Osteocyte (in vitro differentiated cells): ENCODE data around the gene MRFAP1. TPM values are rescaled to one million over a fixed set of nuclear protein-coding genes. Genes with fewer than 3 reads are reported as not detected.

ENCODE experiments used
- DNase-seq: peaks from one replicate; pipeline ENCODE4 v3.0.0; 2021; ENCODE audit warnings: mixed read lengths; ENCODE audit not compliant: unreplicated experiment; ENCODE audit errors: extremely low spot score
- H3K27ac Mint-ChIP-seq: one replicate; pipeline ENCODE4 v1.8.0; 2021; ENCODE audit warnings: mild to moderate bottlenecking, mixed read lengths; ENCODE audit not compliant: unreplicated experiment
- H3K27me3 Mint-ChIP-seq: one replicate; pipeline ENCODE4 v1.8.0; 2021; ENCODE audit warnings: mixed read lengths; ENCODE audit not compliant: unreplicated experiment
- H3K36me3 Mint-ChIP-seq: one replicate; pipeline ENCODE4 v1.8.0; 2021; ENCODE audit warnings: mixed read lengths; ENCODE audit not compliant: unreplicated experiment
- H3K4me1 Mint-ChIP-seq: one replicate; pipeline ENCODE4 v1.8.0; 2021; ENCODE audit warnings: mixed read lengths; ENCODE audit not compliant: unreplicated experiment
- H3K4me3 Mint-ChIP-seq: one replicate; pipeline ENCODE4 v1.8.0; 2021; ENCODE audit warnings: mild to moderate bottlenecking, moderate library complexity, mixed read lengths; ENCODE audit not compliant: unreplicated experiment
- H3K9me3 Mint-ChIP-seq: one replicate; pipeline ENCODE4 v1.8.0; 2021; ENCODE audit warnings: mixed read lengths; ENCODE audit not compliant: unreplicated experiment
- CTCF ChIP-seq: fragments of 200-600 bp; sonication (generic); IDR thresholded peaks from 2 replicates; pipeline ENCODE4 v1.5.0; 2021; ENCODE audit warnings: antibody characterized with exemption, mild to moderate bottlenecking, moderate library complexity
- total RNA-seq: library from RNA; stranded (reverse); gene quantifications from 2 replicates; pipeline ENCODE4 v1.2.1, GENCODE V29; 2021

The MRFAP1 gene
- total RNA-seq, 1 donor from 2014 or later = 310 TPM

DNA sequence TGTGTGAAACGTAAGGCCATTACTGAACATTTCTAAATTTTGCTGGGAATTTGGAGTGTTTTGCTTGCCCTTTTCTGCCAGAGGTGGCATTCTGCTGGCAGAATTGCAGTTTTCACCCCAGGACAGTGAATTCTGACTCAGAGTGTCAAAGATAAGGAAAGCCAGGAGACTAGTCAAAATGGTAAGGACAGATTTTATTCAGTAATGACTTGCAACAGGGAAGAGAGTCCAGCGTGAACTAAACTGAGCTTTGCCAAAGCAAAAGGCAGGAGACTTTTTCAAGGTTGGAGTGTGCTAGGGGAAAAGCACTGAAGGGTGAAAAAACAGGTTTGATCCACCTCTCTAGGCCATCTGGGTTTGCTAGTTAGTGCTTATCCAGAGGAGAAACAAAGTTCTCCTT is 19.4 kb downstream of the MRFAP1 start:
- H3K36me3 Mint-ChIP-seq = no peaks in the 10 kb centered on the region
- H3K4me1 Mint-ChIP-seq = no peaks in the 10 kb centered on the region
- DNase-seq = no peak
- no peak for TF ChIP-seq CTCF
- H3K4me3 Mint-ChIP-seq = no peak overlapping the region
- no peak overlapping the region for H3K27ac Mint-ChIP-seq
- H3K9me3 Mint-ChIP-seq = no peaks in the 10 kb centered on the region
- no peaks in the 10 kb centered on the region for H3K27me3 Mint-ChIP-seq

DNA sequence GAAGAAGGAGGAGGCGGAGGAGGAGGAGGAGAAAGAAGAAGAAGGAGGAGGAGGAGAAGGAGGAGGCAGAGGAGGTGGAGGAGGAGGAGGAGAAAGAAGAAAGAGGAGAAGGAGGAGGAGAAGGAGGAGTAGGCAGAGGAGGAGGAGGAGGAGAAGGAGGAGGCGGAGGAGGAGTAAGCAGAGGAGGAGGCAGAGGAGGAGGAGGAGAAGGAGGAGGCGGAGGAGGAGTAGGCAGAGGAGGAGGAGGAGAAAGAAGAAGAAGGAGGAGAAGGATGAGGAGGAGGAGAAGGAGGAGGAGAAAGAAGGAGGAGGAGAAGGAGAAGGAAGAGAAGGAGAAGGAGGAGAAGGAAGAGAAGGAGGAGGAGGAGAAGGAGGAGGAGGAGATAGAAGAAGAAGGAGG is 19.9 kb downstream of the MRFAP1 start:
- H3K27ac Mint-ChIP-seq = no peak overlapping the region
- TF ChIP-seq CTCF = no peak
- DNase-seq = no peak
- H3K4me1 Mint-ChIP-seq = no peaks in the 10 kb centered on the region
- no peak overlapping the region for H3K4me3 Mint-ChIP-seq
- no peaks in the 10 kb centered on the region for H3K9me3 Mint-ChIP-seq
- H3K27me3 Mint-ChIP-seq = no peaks in the 10 kb centered on the region
- no peaks in the 10 kb centered on the region for H3K36me3 Mint-ChIP-seq

DNA sequence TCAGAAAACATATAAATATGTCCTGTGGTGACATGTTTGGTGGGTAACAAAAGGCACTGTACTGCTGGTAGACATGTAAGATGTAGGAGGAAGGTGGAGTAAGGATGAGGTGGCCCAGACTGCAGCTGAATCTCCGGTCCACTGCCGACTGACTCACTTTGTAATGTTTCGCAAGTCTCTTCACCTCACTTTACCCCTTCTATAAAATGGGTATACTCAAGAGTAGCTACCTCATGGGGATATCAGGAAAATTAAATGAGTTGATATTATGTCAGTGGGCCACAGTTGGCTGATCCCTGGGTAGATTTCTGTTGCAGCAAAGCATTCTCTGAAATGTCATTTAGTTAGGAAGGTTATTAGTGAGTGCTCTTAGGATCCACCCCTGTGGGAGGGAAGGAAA is 22.1 kb downstream of the MRFAP1 start:
- Mint-ChIP-seq H3K9me3 (no peaks in the 10 kb centered on the region), H3K4me1 (no peaks in the 10 kb centered on the region), H3K4me3 (no peak overlapping the region), H3K27ac (no peak overlapping the region), H3K36me3 (no peaks in the 10 kb centered on the region), H3K27me3 (no peaks in the 10 kb centered on the region)
- no peak for DNase-seq
- TF ChIP-seq CTCF = no peak

GRCh38 chr4:6663596-6664393 is 23.3 kb downstream of the MRFAP1 start:
- Mint-ChIP-seq H3K4me1 (no peaks in the 10 kb centered on the region), H3K36me3 (no peaks in the 10 kb centered on the region), H3K9me3 (no peaks in the 10 kb centered on the region), H3K27me3 (no peaks in the 10 kb centered on the region), H3K27ac (no peak overlapping the region), H3K4me3 (no peak overlapping the region)
- TF ChIP-seq CTCF = no peak
- DNase-seq = no peak

DNA sequence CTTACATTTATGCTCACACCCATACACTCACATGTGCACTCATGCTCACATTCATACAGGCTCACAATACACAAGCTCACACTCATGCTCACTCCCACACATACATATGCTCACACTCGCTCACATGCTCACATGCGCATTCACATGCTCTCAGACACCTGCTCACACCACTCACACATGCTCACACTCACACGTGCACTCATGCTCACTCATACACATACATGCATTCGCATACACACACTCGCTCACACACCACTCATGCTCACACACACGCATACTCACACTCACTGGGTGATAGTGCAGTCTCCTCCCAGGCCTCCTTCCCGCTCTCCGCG is 24.8 kb downstream of the MRFAP1 start:
- no peak overlapping the region for H3K27ac Mint-ChIP-seq
- H3K9me3 Mint-ChIP-seq = no peaks in the 10 kb centered on the region
- no peaks in the 10 kb centered on the region for H3K27me3 Mint-ChIP-seq
- no peak overlapping the region for H3K4me3 Mint-ChIP-seq
- no peaks in the 10 kb centered on the region for H3K4me1 Mint-ChIP-seq
- TF ChIP-seq CTCF = no peak
- DNase-seq = no peak
- no peaks in the 10 kb centered on the region for H3K36me3 Mint-ChIP-seq
